GM18870 (cell line): Measurements from ENCODE around the gene PEG3.

ENCODE experiments used
- ATAC-seq: cut with Tn5 transposase; IDR thresholded peaks from one replicate; pipeline ENCODE4 v1.9.1; 2021; ENCODE audit warnings: moderate library complexity; ENCODE audit not compliant: unreplicated experiment

Gene PEG3

DNA sequence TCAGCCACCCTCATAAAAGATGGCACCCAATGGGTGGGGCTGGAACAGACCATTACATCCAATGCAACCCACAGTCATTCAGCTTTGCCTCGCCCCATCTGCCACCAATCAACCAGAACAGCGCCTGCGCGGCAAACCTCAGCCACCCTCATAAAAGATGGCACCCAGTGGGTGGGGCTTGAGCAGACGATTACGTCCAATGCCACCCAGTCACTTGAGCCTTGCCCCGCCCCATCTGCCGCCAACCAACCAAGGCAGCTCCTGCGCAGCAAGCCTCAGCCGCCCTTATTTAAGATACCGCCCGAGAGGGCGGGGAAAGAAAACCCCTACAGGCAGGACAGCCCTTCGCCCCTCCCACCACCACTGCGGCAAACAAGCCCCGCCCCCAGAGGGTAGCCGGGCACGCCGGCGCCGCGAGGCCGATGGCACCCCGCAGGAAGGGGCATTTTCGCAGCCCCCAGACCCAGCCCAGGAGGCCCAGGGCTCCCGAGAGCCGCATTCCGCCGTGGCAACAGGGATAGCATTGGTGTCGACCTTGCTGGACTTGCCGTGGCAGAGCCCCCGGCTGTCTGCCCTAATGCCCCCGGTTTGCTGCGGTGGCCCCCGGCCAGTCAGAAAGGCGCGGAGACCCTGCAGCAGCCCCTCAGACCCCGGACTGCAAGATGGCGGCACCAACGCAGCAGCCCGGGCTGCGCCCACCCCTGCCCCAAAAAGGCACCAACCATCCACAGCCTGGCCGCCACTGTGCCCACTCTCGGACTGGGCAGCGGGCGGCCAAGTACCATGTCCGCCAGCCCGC is 675 bp downstream of the PEG3 start:
- ATAC-seq = no peak

DNA sequence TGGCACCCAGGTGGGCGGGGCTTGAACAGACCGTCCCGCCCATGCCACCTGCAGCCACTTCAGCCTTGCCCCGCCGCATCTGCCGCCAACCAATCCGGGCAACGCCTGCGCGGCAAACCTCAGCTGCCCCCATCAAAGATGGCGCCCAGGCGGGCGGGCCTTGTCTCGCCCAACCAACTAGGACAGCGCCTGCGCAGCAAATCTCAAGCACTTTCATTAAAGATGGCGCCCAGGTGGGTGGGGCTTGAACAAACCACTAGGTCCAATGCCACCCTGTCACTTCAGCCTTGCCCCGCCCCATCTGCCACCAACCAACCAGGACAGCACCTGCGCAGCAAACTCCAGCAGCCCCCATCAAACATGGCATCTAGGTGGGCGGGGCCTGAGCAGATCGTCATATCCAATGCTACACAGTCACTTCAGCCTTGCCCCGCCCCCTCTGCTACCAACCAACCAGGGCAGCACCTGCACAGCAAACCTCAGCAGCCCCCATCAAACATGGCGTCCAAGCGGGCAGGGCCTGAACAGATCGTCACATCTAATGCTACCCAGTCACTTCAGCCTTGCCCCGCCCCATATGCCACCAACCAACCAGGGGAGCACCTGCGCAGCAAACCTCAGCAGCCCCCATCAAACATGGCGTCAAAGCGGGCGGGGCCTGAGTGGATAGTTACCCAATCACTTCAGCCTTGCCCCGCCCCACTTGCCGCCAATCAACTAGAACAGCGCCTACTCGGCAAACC is 1.4 kb downstream of the PEG3 start:
- ATAC-seq = no peak

DNA sequence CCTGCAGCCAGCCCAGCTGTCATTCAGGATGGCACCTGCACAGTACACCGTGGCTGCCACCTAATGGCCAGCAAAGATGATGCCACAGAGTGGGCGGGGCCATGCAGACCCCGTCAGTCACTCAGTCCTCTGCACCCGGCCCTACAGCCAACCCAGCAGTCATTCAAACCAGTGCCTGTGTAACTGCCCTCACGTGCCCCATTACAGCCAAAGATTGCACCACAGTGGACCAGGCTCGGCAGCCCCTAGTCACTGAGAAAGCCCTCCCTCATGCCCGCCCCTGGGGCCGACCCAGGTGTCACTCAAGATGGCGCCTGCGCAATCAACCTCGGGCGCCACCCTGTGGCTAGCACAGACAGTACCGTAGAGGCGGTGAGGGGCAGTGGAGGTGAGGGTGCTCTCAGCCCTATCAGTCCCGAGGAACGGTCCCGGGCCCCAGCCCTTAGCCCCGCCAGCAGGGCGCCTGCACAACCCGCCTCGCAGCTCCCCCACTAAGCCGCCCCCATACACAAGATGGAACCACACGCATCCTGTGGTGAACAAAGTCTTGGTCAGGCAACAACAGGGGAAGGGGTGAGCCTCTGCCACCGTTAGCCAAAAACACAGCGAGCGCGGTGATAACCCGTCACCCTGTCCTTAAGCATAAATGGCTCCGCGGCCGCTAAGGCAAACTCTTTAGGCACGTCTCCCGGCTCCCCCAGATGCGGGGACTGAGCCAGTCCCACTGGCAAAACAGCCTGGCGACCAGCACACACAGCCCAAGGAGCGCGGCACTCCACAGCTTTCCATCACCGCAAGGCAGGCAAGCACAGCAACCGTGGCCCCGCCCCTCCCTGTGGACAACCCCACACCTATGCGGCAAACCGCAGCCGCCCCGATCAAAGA is 2.3 kb downstream of the PEG3 start:
- ATAC-seq = no peak

DNA sequence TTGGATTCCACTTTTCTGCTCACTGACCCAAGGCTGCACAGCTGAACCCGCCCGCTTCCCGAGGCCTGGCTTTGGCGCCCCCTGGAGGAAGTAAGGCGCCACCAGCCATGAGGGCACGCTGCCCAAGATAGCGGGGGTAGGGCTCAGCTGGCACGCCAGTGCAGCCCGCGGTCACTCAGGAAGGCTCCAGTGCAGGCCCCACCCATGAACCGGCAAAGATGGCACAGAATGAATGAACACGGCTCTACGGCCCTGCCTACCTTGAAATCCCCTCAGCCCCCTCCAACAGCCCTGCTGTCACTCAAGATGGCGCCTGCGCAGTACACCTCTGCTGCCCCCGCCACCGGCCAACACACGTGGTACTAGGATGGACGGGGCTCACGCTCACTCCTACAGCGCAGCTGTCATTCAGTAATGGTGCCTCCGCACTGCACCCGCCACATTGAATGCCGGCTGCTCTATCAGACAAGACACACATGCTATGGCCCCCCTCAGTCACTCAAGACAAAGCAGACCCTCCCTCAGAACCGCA is 3.0 kb downstream of the PEG3 start:
- no peak for ATAC-seq

DNA sequence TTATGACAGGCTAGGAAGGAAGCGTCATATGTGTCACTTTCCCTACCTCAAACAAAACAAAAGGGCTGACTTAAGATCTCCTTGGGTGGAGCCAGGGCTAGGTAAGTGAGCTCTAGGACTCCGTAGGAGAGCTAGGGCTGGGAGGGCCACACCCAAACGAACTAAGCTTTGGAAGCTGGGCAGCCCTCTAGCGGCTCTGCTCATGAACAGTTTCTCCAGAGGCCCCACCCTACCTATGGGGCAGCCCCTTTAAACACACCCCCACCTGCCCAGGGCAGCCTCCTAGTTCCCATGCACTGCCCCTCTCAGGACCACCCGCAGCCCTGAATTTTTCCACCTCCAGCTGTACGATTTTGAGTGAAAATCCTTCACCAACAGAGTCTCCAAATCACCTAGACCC is 3.5 kb downstream of the PEG3 start:
- ATAC-seq = no peak

DNA sequence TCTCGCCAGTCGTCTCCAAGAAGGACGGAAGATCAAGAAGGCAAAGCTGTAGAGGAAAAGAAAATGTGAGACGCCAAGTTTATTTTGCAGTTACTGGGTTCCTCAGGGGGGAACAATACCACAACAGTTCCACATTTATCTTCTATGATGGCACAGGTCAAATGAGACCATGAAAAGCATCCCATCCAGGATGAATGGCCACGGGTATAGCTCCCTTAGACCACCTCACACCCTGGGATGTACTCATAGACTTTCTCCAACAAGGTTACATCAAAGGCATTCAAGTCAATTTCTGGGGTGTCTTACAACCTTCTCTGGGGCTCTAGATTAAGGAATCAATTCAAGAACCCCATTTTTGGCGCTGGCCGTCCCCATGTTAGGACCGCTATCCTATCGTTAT is 4.5 kb downstream of the PEG3 start:
- ATAC-seq = no peak

DNA sequence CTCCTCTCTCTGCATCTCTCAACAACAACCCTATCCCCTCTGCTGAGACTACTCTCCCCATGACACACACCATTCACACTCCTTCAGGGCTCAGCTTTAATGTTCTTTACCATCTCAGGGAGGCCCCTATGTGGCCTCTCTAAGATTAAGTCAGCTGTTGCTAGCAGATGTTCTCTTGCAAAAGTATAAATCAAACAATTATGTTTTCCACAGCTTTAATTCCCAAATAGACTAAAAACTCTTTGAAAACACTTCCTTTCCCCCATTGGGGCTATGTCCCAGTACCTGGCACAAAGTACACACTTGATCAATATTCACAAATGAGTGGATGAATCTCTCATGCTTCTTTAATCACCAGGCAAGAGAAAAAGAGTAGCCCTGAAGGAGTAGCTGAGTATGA is 5.1 kb downstream of the PEG3 start:
- ATAC-seq = no peak

DNA sequence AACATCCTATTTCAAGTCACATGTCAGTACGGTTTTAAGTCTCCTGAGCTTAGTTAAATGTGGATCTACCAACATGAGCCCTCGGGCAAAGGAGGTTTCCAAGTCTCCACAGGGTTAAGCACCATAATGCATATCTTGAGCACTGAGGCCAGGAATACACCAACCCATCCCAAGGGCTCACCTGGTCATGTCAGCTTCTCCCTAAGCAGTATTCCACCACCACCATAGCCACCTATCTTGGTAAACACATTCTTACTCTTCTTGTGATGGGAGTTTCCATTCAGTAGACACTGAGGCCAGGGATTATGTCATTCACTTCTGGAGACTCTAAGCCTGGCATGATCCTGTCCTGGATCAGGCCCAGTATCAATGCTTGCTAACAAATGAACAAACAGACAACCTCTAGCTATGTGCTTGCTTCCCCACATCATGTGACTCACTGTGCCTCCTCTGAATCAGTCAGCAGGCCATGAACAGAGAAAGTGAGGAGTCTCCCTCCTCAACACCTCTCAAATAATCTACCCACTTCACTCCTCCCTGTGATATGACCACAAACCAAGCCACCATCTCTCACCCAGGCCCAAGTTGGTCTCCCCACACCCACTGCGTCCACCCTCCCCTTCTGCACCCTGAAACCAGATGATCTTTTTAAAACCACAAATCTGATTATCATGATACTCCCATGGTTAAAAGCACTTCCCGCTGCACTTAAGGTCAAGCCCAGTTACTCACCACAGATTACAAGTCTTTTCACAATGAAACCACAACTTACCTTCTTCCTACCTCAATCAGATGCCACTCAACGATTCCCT is 5.8 kb downstream of the PEG3 start:
- no peak for ATAC-seq

DNA sequence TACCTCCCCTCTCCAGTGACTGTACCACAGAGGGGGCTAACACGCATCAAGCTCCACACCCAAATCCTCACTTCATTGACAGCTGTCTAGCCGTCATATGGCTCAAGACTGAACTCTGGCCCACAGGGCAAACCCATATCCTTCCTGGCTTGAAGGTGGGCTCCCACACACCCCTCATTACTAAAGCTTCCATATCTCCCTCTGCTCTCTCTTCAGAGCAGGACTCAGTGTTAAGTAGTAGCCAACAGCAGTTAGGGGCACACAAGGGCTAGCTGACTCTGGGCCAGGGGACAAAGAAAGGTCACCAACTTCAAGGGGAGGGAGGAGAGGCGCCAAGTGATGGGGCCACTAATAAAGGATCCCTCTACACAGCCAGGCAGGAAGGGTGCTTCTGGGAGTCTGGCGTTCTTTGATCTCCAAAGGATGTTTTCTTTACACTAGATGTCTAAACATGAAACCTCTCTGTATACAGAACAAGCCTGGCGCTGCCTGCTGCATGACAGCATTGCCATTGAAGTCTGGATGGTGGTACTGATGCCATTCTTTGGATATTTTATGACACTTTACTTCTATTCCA is 8.1 kb downstream of the PEG3 start:
- no peak for ATAC-seq

DNA sequence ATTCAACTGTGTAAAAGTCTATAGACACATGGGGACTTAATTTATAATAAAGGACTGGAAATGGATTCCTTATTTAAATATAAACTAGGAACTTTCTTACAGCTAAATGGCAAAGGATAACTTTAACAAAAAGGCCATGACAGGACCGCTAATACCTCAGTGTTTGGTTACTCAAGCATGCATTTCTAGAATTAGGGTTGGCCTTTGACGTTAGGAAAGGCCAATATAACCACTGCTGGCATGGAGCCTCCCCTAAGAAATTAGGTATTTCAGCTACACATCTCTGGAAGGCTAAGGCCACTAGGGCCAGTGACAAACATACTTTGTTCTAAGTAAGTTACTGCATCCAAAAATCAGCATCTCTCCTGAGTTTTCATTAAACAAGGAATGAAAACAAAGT is 9.3 kb downstream of the PEG3 start:
- ATAC-seq = no peak

DNA sequence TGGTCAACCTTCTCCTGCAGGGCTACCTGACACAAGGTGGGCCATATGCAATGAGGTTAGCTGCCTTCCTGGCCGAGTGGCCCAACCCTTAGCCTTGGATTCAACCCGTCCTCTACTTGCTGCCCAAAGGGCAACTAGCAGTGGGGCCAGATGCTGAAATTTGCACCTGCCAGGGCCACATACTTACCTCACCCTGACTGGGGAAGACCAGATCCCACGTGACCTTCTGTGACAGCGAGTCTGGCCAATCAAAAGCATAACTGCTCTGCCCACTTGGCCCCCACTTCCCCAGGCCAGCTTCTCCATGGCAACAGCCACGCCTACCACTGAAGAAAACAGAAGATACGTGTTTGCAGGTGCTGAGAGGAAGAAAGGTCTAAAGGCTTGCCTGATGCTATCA is 10.9 kb downstream of the PEG3 start:
- no peak for ATAC-seq

DNA sequence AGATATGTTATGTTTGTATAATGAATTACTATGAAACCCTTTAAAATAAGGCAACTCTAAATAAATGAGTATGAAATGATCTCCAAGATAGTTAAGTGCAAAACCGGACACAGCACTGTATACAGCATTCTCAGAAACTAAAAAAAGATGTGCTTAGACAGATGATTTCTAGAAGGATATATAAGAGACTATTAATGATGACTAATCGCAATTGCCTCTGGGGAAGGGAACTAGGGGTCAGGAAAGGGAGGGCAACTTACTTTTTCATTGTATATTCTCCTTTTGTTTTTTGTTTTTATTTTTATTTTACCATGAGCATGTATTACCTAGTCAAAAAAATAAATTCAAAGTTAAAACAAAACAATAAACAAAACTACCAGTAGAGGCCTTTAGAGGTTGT is 12.8 kb downstream of the PEG3 start:
- ATAC-seq = no peak

DNA sequence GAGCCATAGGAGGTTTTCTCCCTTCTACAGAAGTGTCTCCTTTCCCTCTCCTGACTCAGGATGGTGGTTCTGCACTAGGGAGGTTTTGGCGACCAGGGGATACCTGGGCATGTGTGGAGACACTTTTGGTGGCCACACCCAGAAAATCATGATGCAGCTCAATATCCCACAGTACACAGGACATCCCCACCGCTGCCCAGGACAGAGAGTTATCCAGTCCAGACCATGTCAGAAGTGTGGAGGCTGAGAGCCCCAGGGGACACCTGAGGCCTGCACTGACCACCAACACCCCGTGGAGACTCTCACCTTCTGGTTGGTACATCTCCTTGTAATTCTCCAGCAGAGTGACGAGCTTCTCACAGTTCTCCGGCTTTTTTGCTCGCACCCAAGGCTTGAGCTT is 16.6 kb downstream of the PEG3 start:
- no peak for ATAC-seq

DNA sequence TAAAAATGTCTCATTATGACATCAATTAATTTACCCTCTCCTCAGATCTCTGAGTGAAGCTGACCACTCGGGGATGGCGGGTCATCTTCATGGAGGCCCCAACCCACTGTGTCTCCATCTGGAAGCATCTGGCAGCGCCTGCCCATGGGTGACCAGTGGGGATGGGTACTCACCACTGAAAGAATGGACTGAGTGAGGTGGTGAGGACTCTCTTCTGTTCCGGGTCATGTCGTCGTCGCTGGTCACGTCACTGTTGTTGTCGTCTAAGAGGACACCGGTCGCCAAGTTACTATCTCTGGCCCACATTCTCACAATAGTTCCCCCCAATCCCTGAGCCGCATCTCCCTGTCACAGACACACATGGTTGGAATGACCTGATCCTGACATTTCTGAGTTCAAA is 17.1 kb downstream of the PEG3 start:
- no peak for ATAC-seq

DNA sequence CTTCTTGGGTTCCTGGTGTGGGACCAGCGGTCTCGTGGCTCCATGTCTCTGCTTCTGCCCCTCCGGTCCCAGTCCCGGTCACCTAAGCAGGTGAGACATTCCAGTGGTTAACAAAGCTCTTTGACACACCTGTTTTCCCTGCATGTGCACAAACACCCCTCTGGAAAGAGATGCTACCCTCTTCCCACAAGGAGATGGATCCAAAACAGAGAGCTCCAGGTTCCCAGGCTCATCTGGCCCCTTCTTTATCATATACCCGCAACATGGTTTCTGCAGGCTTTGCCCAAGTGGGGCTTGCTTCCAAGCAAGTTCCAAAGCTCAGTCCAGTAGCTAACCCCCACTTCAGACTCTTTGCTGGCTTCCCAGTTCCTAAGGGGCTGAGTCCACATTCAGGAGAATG is 17.8 kb downstream of the PEG3 start:
- no peak for ATAC-seq

DNA sequence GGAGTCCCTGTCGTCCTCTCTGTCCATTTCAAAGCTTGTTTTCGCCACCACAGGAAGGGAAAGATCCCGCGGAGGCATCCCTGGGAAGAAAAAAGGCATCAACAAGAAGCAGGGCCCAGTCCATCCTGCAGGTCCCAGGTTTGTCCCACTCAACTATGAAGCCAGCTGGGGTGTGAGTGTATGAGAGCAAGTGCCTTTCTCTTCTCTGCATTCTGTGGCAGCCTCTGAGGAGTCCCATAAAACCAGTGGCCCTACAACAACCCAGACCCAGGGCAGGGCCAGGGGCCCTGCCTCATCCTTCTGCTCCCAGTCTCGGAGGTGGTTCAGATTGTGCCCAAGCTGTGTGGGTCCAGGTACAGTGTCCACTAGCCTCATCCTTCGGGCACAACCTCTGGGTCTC is 18.9 kb downstream of the PEG3 start:
- no peak for ATAC-seq

DNA sequence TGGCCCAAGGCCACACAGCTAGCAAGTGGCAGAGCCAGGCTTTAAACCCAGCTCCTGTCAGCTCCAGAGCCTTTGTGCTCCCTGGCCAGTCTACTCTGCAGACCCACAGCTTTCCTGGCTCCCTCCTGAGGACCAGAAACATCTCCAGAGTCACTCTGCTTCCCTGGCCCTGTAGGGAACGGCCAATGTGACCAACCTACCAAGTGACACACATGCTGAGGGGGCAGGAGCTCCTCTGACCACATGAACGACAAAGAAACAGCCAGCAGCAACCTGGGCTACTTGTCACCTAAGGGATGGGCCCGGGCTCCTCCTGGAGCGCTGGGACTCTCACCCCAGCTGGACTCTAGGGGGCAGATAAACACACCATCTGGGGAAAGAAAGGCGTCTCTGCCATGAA is 19.3 kb downstream of the PEG3 start:
- ATAC-seq = no peak

DNA sequence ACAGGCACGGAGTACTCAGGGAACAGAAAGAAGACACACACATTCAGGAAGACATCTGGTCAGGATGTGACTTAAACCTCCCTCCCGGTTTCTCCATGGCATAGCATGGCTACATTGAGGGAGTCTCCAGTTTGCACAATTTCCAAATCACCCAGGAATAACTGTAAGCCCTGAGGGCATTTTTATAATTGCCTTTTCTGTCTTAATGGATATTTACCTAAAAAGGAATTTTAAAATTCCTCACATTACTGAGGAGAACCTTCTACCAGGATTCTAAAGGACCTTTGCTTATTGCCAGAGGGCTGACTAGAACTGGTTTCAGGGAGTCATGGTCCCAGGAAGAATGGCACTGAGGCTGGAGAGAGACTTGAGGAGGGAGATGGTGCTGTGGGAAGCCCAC is 21.4 kb downstream of the PEG3 start:
- no peak for ATAC-seq

DNA sequence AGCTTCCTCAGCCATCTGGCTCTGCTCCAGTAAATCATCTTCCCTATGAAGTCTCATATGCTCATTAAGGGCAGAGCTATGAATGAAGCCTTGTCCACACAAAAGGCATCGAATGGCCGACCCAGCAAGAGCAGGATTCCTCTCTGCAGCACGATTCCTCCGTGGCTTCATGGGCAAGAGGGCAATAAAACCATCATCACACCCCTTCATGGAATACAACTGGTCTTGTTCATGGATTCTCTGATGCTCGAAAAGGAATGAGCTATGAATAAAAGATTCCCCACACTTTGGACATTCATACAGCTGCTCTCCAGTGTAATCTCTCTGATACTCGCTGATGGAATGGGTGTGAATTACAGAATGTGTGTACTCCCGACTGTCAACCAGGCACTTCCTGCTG is 25.9 kb downstream of the PEG3 start:
- ATAC-seq = no peak

DNA sequence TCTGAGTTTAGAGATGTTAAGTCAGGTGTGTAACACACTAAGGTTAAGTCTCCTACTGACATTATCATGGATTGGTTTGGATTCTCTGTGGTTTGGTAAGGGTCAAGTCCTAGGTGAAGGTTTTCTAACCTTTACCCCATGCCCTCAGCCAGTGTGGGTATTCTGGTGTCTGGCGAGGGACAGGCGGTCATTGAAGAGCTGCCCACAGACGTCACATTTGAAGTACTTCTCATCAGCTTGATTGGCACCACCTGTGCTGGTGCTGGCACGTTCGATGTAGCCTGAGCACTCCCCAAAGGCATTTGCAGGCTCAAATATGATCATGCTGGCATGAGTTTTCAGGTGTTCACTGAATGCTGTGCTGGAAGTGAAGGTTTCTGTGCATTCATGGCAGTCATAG is 27.0 kb downstream of the PEG3 start:
- ATAC-seq = no peak
